ENCODE results near the gene GNA12.

GRCh38 chr7:2738766-2739549, 105.2 kb downstream of the GNA12 start:
- TF ChIP-seq CTCF (IDR thresholded peaks at IDR 0.05; ENCODE audit: insufficient read depth, low read depth, low read length): no peak
- no peak for TF ChIP-seq EZH2 (IDR thresholded peaks at IDR 0.05; ENCODE audit: insufficient read depth, low read length)
